ENCODE results near the gene IL26.

IL26 gene

GRCh38 chr12:68154779-68155178, 70.8 kb downstream of the IL26 start:
- DNase-seq (ENCODE audit: low spot score) = no peak

Data from left forelimb (tissue), 1 donor.